Stimulated activated CD8-positive, alpha-beta memory T cell treated with anti-CD3 and anti-CD28 coated beads, Interleukin-4, amount 100 ng/mL, for 24 hours (primary cell): ENCODE results near the gene FAM174A.

Experiments
- DNase-seq: peaks from one replicate; pipeline ENCODE4 v3.0.0-alpha.2; 2020; ENCODE audit warnings: low read depth

The FAM174A gene

DNA sequence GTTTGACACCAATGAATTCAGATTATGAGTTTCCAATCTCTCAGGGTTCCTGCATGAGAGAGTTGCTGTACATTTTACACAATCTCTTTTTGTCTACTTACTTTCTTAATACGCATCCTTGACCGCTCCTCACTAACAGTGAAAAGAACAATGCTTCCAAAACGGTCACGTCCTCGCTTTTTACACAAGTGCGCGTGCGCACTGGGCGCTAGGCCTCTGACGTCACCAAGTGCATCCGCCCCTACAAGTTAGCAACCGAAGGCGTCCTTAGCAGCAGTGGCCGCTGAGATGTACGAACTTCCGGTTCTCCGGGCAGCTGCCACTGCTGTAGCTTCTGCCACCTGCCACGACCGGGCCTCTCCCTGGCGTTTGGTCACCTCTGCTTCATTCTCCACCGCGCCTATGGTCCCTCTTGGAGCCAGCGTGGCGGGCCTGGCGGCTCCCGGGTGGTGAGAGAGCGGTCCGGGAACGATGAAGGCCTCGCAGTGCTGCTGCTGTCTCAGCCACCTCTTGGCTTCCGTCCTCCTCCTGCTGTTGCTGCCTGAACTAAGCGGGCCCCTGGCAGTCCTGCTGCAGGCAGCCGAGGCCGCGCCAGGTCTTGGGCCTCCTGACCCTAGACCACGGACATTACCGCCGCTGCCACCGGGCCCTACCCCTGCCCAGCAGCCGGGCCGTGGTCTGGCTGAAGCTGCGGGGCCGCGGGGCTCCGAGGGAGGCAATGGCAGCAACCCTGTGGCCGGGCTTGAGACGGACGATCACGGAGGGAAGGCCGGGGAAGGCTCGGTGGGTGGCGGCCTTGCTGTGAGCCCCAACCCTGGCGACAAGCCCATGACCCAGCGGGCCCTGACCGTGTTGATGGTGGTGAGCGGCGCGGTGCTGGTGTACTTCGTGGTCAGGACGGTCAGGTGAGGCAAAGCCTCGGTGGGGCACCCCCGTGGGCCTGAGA is at the start of gene FAM174A:
TSS of gene FAM174A (plus strand) at position 315 of the 946 bp plus-strand sequence. CDS start at position 472, 157 bp downstream.
- peak; percentile 88 for DNase-seq

DNA sequence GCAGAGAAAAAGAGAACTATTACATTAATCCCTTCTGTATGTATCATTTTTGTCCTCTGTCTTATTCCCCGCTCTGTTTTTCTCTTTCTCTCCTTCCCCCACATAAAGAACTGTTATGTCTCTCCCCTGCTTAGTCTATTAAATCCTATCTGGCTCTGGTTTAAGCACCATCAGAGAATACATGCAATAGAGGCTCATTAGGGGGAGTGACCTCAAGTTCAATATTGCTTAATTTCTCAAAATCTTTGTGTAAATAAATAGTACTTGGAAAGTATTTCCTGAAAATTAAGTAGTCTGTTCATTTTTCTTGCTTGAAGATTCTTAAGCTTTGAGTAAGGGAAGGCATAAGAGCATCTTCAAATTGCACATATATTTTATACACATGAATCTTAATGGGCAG is 41.2 kb upstream of the FAM174A start:
- DNase-seq, result no peak

DNA sequence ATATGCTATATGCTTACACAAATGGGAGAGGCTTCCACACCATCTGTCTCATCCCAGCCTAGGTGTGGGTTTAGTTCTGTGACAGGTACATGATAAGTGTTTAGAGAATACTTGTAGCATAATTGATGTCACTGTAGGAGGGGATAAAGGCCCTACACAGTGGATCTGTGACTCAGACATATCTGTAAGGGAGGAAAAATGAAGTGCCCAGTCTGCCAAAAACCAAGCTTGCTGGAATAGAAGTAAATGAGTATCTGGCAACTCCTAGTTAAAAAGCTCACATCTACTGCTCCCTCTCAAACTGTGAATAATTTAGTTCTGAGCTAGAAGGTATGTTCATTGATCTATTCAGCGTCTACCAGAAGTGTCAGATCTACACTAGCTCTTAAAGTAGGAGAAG is 38.9 kb upstream of the FAM174A start:
- no peak for DNase-seq

DNA sequence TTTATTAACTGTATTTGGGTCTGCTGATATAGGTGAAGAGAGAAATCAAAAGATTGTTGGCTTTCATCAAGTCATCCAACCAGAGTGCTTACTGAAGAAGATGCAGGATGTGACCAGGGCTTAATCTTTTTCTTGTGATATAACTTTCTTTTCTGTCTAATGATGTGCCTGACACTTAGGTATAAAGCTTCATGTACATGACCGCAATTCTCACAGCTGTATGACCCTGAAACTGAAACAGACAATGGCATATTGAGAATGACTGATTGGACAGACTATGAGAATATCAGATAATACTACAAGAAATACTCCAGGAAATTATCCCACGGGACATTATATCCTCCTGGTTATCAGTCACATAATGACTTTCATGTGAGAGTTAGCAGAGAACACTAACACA is 32.5 kb upstream of the FAM174A start:
- DNase-seq, result no peak

DNA sequence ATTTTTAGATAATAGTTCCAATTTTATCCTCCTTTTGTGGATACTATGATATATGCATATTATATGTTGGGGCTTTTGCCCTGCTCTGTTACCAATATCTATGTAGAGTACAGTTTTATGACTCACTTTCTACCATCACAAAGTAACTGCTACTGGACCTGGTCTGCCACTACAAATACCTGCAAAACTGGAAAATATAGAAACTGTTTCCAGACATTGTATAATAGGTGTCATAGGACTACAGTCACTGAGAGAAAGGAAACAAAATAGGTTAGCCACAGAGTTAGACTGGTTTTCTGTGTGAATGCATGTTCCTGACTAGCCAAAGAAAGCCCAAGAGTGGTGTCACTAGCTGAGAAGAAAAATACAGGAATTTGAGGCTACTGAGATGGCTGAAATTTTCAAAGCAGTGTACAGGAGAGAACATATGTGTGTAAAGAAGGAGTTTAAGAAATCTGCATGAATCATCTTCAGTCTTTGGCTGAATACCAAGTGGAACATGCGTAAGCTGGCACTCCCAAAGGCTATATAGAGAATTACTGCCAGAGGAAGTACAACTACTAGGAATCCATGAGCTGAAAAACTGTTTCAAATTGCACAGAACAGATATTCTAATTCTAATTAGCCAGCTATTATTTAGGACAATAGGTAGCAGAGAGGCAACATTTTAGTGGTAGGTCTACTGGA is 29.0 kb upstream of the FAM174A start:
- no peak for DNase-seq

DNA sequence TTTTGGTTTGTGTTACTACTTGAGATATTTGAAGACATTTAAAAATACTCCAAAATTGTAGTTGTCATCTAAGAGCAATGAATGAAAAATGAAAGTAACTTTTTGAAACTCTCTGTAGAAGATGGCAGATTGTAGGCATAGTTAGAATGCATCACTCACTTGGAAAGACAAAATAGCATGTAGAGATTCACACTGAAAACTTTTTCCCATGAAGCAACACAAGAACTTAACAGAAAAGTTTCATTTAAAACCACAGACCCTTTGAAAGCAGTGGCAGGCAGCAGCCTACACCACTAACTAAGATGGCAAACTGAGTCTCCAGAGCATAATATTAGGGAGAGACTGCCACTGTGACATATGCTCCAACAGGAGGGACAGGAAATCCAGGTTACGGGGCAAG is 18.9 kb upstream of the FAM174A start:
- no peak for DNase-seq

DNA sequence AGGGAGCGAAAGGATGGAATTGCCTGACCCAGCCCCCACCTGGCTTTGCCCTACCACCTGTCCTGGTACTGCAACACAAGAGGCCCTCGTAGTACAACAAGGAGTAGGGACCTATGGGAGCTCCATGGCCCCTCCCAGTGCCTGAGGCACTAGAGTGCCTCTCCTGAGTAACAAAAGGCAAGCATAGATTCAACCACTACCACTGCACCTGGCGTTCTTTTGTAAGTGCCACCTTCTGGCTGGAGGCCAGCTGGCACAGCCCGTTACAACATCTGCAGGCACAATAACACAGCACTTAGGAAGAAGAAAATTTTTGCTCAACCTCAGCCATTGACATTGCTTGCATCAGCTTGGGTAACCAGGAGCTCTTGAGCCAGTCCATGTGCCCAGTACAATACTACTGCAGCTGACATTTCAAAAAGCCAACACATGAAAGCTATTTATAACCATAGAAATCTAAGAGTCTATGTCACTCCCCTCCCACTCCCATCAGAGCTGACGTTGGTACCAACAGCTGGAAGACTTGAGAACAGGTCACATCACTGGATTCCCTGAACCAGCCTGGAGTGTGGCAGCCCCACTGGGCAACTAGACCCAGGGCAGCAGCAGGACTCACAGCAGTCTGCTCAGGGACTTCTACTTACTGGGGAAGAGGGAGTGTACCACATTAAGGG is 17.7 kb upstream of the FAM174A start:
- no peak for DNase-seq

DNA sequence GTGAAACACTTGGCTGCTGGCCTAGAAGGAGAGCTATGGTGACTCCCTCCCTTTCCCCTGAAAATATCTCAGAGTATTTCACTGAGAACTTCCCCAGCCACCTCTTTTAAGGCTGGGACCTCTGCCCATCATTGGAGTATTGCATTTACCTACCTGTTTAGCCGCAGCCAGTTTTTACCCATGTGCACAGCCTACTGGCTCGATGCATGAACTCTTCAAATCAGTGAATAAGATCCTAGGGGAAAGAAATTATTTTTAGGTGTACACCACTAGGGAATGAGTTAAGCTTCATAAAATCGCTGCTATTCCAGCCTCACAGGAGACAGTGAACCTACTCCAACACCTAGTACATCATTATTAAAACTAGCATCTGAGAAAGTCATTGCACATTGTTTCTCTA is 16.8 kb upstream of the FAM174A start:
- DNase-seq, result no peak

DNA sequence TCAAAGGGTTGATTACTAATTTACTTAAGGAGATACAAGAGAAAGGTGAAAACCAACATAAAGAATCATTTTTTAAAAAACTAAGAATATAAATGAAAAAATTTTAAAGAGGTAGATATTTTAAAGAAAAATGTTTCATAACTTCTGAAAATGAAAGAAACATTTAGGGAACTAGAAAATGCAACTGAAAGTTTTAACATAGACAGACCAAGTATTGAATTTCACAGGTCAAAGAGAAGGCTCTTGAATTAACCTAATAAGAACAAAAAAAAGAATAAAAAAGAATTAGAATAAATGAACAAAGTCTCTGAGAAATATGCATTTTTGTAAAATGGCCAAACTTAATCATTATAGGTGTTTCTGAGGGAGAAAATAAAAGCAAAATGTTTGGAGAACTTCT is 16.1 kb upstream of the FAM174A start:
- DNase-seq, result no peak

DNA sequence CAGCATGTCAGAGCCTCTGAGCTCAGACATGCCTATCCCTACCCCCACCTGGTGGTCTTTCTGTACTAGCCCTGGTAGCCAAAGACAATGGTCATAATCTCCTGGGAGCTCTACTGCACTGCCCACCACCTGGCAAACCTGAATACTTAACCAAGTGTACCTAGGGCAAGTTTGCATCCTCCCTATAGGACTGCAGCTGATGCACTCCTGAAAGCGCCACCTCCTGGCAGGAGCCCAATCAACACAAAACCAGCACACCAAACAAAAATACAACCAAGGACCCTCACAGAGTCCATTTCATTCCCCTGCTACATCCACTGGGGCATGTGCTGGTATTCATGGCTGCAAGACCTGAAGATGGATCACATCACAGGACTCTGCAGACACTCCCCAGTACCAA is 14.8 kb upstream of the FAM174A start:
- DNase-seq, result no peak

DNA sequence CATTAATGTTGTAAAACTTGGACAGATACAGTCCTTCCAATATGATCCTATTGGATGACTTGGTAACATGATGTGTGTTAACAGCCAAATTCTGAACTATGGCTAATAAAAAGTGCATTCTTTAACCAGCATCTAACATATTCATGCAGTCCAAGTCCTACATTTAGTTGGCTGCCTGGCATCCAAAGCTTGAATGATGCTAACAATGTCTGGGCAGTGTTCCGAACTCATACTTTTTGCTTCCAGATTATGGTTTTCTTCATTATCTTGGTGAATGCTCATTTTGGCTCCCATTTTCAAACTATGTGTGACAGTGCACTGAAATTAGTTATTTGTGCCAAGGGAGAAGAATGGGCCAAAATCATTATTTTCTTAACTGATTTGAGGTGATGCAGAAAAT is 2.8 kb downstream of the FAM174A start:
- no peak for DNase-seq

DNA sequence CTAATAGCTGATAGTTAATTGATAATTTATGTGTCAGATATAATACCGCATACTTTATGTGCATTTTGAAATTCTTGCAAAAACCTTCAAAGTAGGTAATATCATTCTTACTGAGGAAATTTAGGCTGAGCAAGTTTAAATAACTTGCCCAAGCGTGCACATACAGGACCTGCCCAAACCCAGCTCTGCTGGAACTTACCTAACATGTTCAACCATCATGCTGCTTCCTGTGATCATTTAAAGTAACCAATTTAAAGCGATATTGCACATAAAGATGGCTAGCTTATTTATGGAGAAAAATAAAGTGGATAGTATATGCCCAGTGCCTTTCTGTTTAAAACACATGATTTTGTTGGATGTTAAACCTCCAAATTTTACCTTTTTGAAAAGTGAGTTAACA is 4.3 kb downstream of the FAM174A start:
- no peak for DNase-seq

DNA sequence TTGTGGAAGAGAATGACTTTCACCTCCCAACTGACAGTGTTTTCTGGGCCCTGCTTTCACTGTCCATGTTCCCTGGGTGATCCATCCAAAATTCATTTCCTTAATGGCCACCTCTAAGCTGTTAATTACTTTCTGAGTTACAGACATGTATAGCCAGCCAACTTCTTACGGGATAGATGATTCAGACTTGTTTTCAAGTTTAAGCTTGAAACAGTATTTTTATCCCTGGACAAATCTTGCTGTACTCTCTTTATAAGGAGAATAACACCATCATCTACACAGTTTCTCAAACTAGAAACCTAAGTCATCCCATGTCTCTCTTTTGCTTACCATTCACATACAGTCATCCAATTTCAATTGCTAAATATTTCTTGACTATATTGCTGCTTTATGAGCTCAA is 6.9 kb downstream of the FAM174A start:
- DNase-seq, result no peak

DNA sequence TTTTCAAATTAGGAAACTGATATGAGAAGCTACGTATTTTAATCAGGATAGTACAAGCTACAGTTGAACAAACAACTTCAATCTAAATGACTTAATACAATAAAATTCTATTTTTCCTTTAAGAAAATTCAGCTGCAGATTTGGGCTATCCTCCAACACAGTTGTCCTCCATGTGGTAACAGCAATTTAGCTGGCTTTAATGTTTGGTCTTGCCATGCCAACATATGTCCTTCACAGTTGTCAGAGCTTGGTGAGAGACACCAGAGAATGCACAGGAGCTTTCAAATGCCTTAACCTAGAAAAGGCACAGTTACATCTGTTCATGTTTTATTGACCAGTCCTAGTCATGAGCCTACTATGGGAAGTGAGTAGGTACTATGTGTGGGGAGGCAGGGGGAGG is 10.8 kb downstream of the FAM174A start:
- no peak for DNase-seq

DNA sequence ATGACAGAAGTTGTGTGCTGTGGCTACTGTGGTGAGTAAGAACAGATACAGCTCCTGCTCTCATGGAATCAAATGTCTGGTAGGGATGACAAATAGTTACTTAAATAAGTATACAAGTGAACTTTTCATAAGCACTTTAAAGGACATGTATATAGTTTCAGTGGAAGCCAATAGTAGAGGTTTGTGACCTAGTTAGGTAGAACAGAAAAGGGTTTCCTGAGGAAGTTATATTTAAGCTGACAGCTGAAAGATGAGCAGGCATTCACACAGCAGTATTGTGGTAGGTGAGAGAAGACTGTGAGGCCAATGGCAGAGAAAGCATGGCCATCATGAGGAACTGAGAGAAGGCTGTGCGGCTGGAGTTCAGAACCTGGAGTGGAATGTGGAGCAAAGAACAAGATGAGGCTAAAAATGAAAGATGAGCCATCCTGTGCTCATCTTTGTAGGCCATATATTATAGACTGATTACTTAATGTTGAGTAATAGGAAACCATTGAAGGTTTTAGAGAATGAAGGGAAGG is 15.4 kb downstream of the FAM174A start:
- DNase-seq, result no peak

DNA sequence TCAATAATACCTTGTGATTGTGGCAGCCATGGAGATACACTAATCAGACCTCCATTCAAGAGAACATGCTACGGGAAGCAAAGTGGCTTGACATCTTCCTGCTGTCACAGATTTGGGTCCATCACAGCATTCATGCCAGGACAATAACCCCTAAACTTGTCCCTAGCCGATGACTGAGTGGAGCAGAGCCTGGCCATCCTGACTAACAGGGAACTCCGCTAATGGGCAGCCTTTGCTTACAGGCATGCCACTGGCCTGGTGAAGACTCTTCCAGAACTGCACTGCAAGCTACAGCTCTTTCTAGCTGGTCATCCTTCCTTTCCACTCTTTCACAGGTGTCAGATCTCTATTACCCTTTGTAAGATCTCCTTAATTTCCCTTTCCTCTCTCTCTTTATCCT is 16.0 kb downstream of the FAM174A start:
- DNase-seq, result no peak

DNA sequence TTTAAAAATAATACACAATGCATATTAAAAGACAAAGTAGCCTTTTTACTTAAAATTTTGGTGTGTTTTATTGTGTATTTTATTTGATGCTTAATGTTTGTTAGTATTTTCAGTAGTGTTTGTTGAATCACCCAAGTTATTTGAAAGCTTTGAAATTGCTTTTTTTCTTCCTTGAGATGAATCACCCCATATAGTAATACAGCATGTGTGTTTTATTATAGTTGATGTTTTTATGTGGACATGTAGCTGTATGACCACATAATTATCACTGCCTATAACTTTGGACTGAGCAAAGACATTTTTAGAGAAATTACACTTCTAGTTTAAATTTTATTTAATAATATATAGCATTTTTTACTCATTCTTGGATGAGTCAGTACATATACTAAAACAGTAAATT is 18.0 kb downstream of the FAM174A start:
- DNase-seq, result no peak

DNA sequence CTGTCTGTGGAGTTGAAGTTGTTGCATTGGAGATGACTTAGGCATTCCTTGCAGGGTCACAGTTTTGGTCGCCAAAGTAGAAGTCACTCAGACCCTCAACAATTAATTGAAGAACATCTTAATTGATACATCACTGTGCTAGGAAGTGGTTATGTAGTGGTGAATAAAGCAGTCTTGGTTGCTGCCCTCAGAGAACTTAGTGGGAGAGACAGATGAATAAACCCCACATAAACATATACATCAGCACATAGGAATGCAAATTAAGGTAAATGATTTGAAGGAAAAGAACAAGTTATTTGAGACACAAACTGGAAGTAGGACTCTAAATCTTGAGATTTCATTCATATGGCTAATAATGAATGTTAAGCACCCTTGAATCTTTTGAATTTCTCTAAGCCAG is 25.7 kb downstream of the FAM174A start:
- DNase-seq, result no peak

DNA sequence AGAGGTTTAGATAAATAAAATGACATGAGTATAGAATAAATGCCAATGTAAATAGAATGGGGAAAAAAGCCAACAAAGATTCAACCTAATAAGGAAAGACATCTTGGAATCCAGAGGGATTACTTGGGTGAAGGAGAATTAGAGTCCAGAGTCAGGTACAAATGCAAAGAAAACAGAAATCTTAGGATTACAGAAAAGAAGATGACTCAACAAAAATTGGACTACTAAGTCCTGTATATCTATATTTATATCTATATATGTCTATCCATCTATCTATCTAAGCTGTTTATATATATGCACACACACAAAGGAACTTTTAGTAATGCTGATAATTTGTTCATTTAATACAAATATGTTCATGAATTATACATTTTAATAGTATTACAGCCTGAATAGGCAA is 27.6 kb downstream of the FAM174A start:
- DNase-seq, result no peak

DNA sequence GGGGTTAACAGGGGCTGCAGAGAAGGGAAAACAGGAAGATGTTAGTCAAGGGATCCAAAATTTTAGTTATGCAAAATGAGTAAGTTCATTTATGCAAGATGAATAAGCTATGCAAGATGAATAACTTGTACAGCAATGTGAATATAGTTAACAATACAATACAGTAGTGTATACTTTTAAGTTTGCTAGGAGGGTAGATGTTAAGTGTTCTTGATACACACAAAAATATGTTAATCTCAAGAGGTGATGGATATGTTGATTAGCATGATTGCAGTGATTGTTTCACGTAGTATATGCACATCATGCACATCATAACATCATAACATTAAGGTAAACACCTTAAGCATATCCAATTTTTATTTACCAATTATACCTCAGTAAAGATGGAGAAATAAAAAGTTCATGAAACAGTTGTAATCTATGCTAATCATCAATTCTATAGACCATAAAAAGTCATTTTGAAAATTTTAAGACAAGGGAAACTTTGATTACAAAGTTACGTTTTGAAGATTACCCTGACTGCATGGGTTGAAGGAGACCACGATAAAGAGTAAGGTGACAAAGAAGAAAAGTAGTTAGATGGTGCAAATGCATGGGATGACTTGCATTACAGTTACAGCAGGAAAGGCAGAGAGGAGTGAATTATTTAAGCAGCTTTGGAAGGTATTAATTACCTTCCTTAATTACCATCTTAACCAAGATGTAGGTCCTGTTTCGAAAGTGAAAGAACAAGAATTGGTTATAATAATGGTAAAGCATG is 31.4 kb downstream of the FAM174A start:
- no peak for DNase-seq

DNA sequence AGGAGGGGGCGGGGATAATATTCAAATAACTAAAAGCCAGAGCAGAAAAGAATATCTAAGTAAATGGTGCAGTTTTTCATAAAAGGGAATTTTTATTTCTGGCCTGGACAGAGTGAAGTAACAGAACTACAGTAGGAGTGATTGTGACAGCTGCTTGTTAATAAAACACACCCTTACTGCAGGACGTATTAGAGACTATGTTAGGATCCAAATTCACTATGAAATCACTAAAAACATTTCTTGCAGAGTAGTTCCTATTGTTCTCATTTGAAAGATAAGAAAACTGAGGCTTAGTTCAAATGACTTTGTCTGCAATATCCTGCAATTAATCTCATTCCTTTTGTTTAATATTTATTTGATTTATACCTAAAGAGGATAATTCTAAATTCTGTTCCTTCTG is 39.5 kb downstream of the FAM174A start:
- no peak for DNase-seq

DNA sequence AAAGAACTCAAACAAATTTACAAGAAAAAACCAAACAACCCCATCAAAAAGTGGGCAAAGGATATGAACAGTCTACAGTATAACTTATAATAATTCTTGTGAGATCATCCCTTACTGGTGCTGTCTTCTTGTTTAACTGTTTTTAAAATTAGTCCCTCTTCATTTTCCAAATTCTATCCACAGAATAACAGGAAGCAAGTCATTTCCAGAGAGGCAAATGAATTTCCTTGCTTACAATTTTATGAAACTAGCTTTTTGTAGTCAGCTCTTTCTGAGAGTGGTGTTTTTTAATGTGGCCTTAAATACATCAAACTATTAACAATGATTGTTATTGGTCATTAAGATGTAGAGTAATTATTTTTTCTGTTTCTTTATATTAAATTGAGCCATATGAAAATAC is 40.6 kb downstream of the FAM174A start:
- no peak for DNase-seq
